ENCODE results near the gene KCNS3.

GRCh38 chr2:17911491-17912260 is 33.2 kb downstream of the KCNS3 start:
- TF ChIP-seq CTCF (IDR thresholded peaks at IDR 0.05) = no peak
- no peak for TF ChIP-seq POLR2AphosphoS5 (IDR thresholded peaks at IDR 0.05)
- TF ChIP-seq POLR2A (IDR thresholded peaks at IDR 0.05) = no peak
